ENCODE data around the gene DRD4.

GRCh38 chr11:609341-609811 lies 27.7 kb upstream of the DRD4 start:
- TF ChIP-seq, protein P1, sequence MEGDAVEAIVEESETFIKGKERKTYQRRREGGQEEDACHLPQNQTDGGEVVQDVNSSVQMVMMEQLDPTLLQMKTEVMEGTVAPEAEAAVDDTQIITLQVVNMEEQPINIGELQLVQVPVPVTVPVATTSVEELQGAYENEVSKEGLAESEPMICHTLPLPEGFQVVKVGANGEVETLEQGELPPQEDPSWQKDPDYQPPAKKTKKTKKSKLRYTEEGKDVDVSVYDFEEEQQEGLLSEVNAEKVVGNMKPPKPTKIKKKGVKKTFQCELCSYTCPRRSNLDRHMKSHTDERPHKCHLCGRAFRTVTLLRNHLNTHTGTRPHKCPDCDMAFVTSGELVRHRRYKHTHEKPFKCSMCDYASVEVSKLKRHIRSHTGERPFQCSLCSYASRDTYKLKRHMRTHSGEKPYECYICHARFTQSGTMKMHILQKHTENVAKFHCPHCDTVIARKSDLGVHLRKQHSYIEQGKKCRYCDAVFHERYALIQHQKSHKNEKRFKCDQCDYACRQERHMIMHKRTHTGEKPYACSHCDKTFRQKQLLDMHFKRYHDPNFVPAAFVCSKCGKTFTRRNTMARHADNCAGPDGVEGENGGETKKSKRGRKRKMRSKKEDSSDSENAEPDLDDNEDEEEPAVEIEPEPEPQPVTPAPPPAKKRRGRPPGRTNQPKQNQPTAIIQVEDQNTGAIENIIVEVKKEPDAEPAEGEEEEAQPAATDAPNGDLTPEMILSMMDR (IDR thresholded peaks at IDR 0.05; ENCODE audit: low read depth, low read length) = no peak
- TF ChIP-seq MYC (IDR thresholded peaks at IDR 0.05; ENCODE audit: low read depth, low read length) (no peak), POLR2A (IDR thresholded peaks at IDR 0.05; ENCODE audit: extremely low read depth, insufficient read length) (no peak)
- TF ChIP-seq, protein P2, sequence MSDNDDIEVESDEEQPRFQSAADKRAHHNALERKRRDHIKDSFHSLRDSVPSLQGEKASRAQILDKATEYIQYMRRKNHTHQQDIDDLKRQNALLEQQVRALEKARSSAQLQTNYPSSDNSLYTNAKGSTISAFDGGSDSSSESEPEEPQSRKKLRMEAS (IDR thresholded peaks at IDR 0.05; ENCODE audit: low read depth, low read length) = no peak

Measured in NB4 (cell line).